ENCODE results near the gene RAB27B. TPM values are rescaled to one million over a fixed set of nuclear protein-coding genes. Genes with fewer than 3 reads are reported as not detected.

Gene RAB27B
- total and polyA plus RNA-seq, 2 of the 8 experiments (the other 6 are each of a cell fraction or from before 2014, with no cell fraction given): 0.05 to 0.60 TPM

DNA sequence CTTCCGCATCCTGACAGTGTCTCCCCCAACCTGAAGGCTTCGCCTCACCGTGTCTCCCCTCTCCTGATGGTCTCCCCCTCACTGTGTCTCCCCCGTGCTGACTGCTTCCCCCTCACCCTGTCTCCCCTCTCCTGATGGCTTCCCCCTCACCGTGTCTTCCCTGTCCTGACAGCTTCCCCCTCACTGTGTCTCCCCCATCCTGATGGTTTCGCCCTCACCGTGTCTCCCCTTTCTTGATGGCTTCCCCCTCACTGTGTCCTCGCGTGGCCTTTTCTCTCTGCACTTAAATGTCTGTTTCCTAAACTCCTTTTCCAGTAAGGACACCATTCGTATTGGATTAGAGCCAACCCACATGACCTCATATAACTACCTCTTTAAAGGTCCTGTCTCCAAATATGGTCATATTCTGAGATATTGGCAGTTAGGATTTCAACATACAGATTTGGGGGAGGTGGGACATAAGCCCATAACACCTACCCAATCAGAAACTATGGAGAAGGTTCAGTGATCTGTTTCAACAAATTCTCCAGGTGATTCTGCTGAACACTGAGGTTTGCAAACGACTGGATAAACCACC is 47.9 kb upstream of the RAB27B start:
- Histone ChIP-seq H3K4me3 (ENCODE audit: extremely low read depth in 1 of 4, insufficient read depth in 2 of 4, low read depth in 3 of 4, low read length in 4 of 4) (no peak overlapping the region), H3K27me3 (replicated peaks in 1 of 4; ENCODE audit: control insufficient read depth in 3 of 4, extremely low read depth in 1 of 4, insufficient read depth in 3 of 4, low read length in 3 of 4) (no peaks in the 10 kb centered on the region), H3K27ac (ENCODE audit: low read depth, low read length) (no peak overlapping the region), H4K8ac (ENCODE audit: extremely low read depth, insufficient read depth, low read length) (no peak overlapping the region), H3K56ac (replicated peaks; ENCODE audit: insufficient read length, low read depth, low read length) (no peak overlapping the region), H2BK12ac (ENCODE audit: low read depth, low read length) (0 out of 2 replicates have a peak overlapping the region, but pooled peaks have one; percentile 29), H2BK20ac (ENCODE audit: low read length) (no peak overlapping the region), H2AK5ac (ENCODE audit: low read depth, low read length) (no peak overlapping the region), H3K4me1 (replicated peaks in 1 of 4; ENCODE audit: control insufficient read depth in 3 of 4, insufficient read depth in 4 of 4, low read length in 3 of 4) (no peaks in the 10 kb centered on the region), H2BK15ac (ENCODE audit: low read length) (no peak overlapping the region), H3K23me2 (ENCODE audit: low read depth, low read length) (no peaks in the 10 kb centered on the region), H3K23ac (ENCODE audit: insufficient read length) (no peak overlapping the region), H2AFZ (ENCODE audit: low read length) (no peak overlapping the region), H2BK5ac (ENCODE audit: low read depth, low read length) (no peak overlapping the region), H3K9ac (replicated peaks in 1 of 4; ENCODE audit: extremely low read depth in 1 of 4, low read depth in 3 of 4, low read length in 3 of 4) (no peak overlapping the region), H3K14ac (ENCODE audit: insufficient read length) (no peak overlapping the region), H4K91ac (replicated peaks; ENCODE audit: insufficient read length, low read length) (no peak overlapping the region), H3K9me3 (ENCODE audit: insufficient read depth in 2 of 2, low read depth in 1 of 2, low read length in 1 of 2) (no peaks in the 10 kb centered on the region), H4K20me1 (replicated peaks in 1 of 2; ENCODE audit: control insufficient read depth in 1 of 2, insufficient read depth in 2 of 2, low read length in 2 of 2) (no peaks in the 10 kb centered on the region), H3K79me2 (ENCODE audit: control insufficient read depth in 1 of 2, insufficient read depth in 2 of 2, low read length in 2 of 2) (no peaks in the 10 kb centered on the region), H3K18ac (ENCODE audit: extremely low read depth, low read length) (no peak overlapping the region), H4K5ac (ENCODE audit: insufficient read length, low read depth, low read length) (no peak overlapping the region), H3K4ac (replicated peaks; ENCODE audit: insufficient read length, low read depth, low read length) (no peak overlapping the region), H3K36me3 (ENCODE audit: control insufficient read depth in 2 of 4, insufficient read depth in 4 of 4, low read length in 3 of 4) (no peaks in the 10 kb centered on the region), H3K79me1 (ENCODE audit: low read depth, low read length) (no peaks in the 10 kb centered on the region), H2BK120ac (replicated peaks; ENCODE audit: low read depth, low read length) (no peak overlapping the region), H3K4me2 (ENCODE audit: insufficient read depth in 1 of 2, low read depth in 2 of 2, low read length in 2 of 2) (no peak overlapping the region)
- ChIA-PET CTCF (ENCODE audit: partially characterized antibody) (interaction anchor here (0.6 kb wide), 1 partner anchor 590 kb away, joined by 3 read pairs; no protein-coding TSS in a partner anchor), POLR2A (ENCODE audit: partially characterized antibody) (no interaction called here)
- FAIRE-seq (no peak), DNase-seq (ENCODE audit: low read depth in 1 of 2, low spot score in 2 of 2) (no peak)
- WGBS, 2 experiments (ENCODE audit: extremely low coverage in 1 of 2, insufficient coverage in 1 of 2, insufficient read length in 1 of 2, insufficient replicate concordance in 2 of 2, low coverage in 1 of 2, low lambda C conversion rate in 2 of 2, missing lambda C conversion rate in 1 of 2): 79% methylated on average over 9 of the region's 11 CpGs; no CpG with 5 or more reads in 1 of the 2 experiments
- no peak for TF ChIP-seq SIRT6 (IDR thresholded peaks at IDR 0.05; ENCODE audit: low read length)
- no peak for TF ChIP-seq RNF2 (IDR thresholded peaks at IDR 0.05; ENCODE audit: borderline replicate concordance, low read depth, low read length, missing control alignments, poor library complexity, severe bottlenecking)
- no peak for TF ChIP-seq KDM4A (IDR thresholded peaks at IDR 0.05; ENCODE audit: low read depth, low read length, severe bottlenecking)
- TF ChIP-seq KDM1A (IDR thresholded peaks at IDR 0.05; ENCODE audit: borderline replicate concordance, low read length): no peak
- TF ChIP-seq TBP (IDR thresholded peaks at IDR 0.05; ENCODE audit: low read depth, low read length): no peak
- TF ChIP-seq, protein P1, sequence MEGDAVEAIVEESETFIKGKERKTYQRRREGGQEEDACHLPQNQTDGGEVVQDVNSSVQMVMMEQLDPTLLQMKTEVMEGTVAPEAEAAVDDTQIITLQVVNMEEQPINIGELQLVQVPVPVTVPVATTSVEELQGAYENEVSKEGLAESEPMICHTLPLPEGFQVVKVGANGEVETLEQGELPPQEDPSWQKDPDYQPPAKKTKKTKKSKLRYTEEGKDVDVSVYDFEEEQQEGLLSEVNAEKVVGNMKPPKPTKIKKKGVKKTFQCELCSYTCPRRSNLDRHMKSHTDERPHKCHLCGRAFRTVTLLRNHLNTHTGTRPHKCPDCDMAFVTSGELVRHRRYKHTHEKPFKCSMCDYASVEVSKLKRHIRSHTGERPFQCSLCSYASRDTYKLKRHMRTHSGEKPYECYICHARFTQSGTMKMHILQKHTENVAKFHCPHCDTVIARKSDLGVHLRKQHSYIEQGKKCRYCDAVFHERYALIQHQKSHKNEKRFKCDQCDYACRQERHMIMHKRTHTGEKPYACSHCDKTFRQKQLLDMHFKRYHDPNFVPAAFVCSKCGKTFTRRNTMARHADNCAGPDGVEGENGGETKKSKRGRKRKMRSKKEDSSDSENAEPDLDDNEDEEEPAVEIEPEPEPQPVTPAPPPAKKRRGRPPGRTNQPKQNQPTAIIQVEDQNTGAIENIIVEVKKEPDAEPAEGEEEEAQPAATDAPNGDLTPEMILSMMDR (IDR thresholded peaks at IDR 0.05; ENCODE audit: control extremely low read depth in 1 of 3, insufficient read depth in 1 of 3, low read depth in 1 of 3, low read length in 3 of 3): no peak
- no peak for TF ChIP-seq MAX (IDR thresholded peaks at IDR 0.05)
- no peak for TF ChIP-seq ATF3 (IDR thresholded peaks at IDR 0.05; ENCODE audit: insufficient read depth, low read depth, low read length)
- TF ChIP-seq RFX5 (IDR thresholded peaks at IDR 0.05; ENCODE audit: borderline replicate concordance, low read depth, low read length): no peak
- no peak for TF ChIP-seq NRF1 (IDR thresholded peaks at IDR 0.05; ENCODE audit: low read depth, low read length)
